GM18520 (cell line): Measurements from ENCODE around the gene NAA10.

Source experiments
- ATAC-seq: cut with Tn5 transposase; IDR thresholded peaks from one replicate; pipeline ENCODE4 v1.9.1; 2021; ENCODE audit not compliant: unreplicated experiment

NAA10 gene

GRCh38 chrX:153885968-153886903 lies 48.6 kb downstream of the NAA10 start, which contains the start of gene L1CAM:
Gene L1CAM, minus strand, starts transcription at chrX:153886173. Its CDS starts 10,337 bp downstream, at chrX:153875836.
- no peak for ATAC-seq

GRCh38 chrX:153885208-153885787 lies 49.5 kb downstream of the NAA10 start:
- ATAC-seq = no peak

- no peak for ATAC-seq
These were observed 50.2 kb downstream of the NAA10 start for GRCh38 chrX:153884590-153884989.

- no peak for ATAC-seq
These were observed 50.7 kb downstream of the NAA10 start for GRCh38 chrX:153884136-153884535.

- ATAC-seq = no peak
These were observed 51.5 kb downstream of the NAA10 start for GRCh38 chrX:153883163-153883843.

GRCh38 chrX:153882557-153882956 lies 52.3 kb downstream of the NAA10 start:
- ATAC-seq = no peak

GRCh38 chrX:153882086-153882498 lies 52.7 kb downstream of the NAA10 start:
- no peak for ATAC-seq

- no peak for ATAC-seq
These were observed 53.6 kb downstream of the NAA10 start for GRCh38 chrX:153881281-153881680.

- ATAC-seq = no peak
These were observed 54.4 kb downstream of the NAA10 start for GRCh38 chrX:153880440-153880815.

- no peak for ATAC-seq
These were observed 54.9 kb downstream of the NAA10 start for GRCh38 chrX:153879741-153880439.
